ENCODE measurements around the gene TEX48. TPM values are rescaled to one million over a fixed set of nuclear protein-coding genes. Genes with fewer than 3 reads are reported as not detected.

TEX48 gene
- total and polyA plus RNA-seq, 2 experiments from 2014 or later = not detected

GRCh38 chr9:114721491-114722079 lies 39.6 kb upstream of the TEX48 start:
- Mint-ChIP-seq H3K36me3 (ENCODE audit: low read depth) (no peaks in the 10 kb centered on the region), H3K4me1 (peaks cover 3% of the 10 kb centered on the region; the same call in 2 of the 3 replicates), H3K9me3 (peaks cover 2% of the 10 kb centered on the region; the same call in 2 of the 3 replicates), H3K27me3 (ENCODE audit: insufficient read depth, low read depth, poor library complexity) (peaks cover 2% of the 10 kb centered on the region), H3K4me3 (no peak overlapping the region), H3K27ac (no peak overlapping the region)
- H3K9me2 ChIP-seq (ENCODE audit: insufficient read depth) = peaks cover 5% of the 10 kb centered on the region; the same call in 1 of the 2 replicates
- H3K27ac ChIP-seq (ENCODE audit: low read depth) = no peak overlapping the region
- H2AFZ ChIP-seq = no peak overlapping the region
- no peaks in the 10 kb centered on the region for H3K4me1 ChIP-seq (ENCODE audit: insufficient read depth)
- no peaks in the 10 kb centered on the region for H3K27me3 ChIP-seq (ENCODE audit: insufficient read depth)
- H3K36me3 ChIP-seq (ENCODE audit: insufficient read depth) = no peaks in the 10 kb centered on the region
- DNase-seq (ENCODE audit: low spot score) (no peak), ATAC-seq (peak; percentile 83)
- H3K4me3 ChIP-seq = no peak overlapping the region
- no peaks in the 10 kb centered on the region for H3K79me2 ChIP-seq (replicated peaks; ENCODE audit: insufficient read depth)
- no peak overlapping the region for H3K4me2 ChIP-seq
- TF ChIP-seq ETS1 (IDR thresholded peaks at IDR 0.05) (no peak), CREB1 (CRISPR knock-in tag; IDR thresholded peaks at IDR 0.05; ENCODE audit: low read depth) (no peak), ZNF462 (CRISPR knock-in tag; IDR thresholded peaks at IDR 0.05) (no peak), REST (IDR thresholded peaks at IDR 0.05; ENCODE audit: unreplicated experiment) (no peak), JUNB (IDR thresholded peaks at IDR 0.05; ENCODE audit: unreplicated experiment) (no peak), NANOG (IDR thresholded peaks at IDR 0.05; ENCODE audit: borderline replicate concordance) (no peak), CTCF (conservative IDR thresholded peaks at IDR 0.05; ENCODE audit: low read depth in 2 of 2) (no peak), ZNF114 (CRISPR knock-in tag; IDR thresholded peaks at IDR 0.05) (no peak), POLR2AphosphoS5 (IDR thresholded peaks at IDR 0.05; ENCODE audit: low read depth) (no peak), STAT1 (IDR thresholded peaks at IDR 0.05; ENCODE audit: unreplicated experiment) (no peak), EZH2 (IDR thresholded peaks at IDR 0.05; ENCODE audit: low read depth, unreplicated experiment) (no peak), ZNF331 (CRISPR knock-in tag; IDR thresholded peaks at IDR 0.05; ENCODE audit: low read depth) (no peak), EZH2phosphoT487 (IDR thresholded peaks at IDR 0.05; ENCODE audit: unreplicated experiment) (no peak)
- H3F3A ChIP-seq (replicated peaks; ENCODE audit: low read depth) = no peaks in the 10 kb centered on the region
- H4K20me1 ChIP-seq (replicated peaks; ENCODE audit: insufficient read depth) = no peaks in the 10 kb centered on the region
